ENCODE data around the gene DOCK1. TPM values are rescaled to one million over a fixed set of nuclear protein-coding genes. Genes with fewer than 3 reads are reported as not detected.
"Not testable (repeated sequence)": the region's sequence is repeated elsewhere in the genome, so short reads cannot be mapped to it uniquely, and the experiment has no call there.

DOCK1 gene
- total RNA-seq, 1 donor from 2014 or later, result 16.8 TPM

DNA sequence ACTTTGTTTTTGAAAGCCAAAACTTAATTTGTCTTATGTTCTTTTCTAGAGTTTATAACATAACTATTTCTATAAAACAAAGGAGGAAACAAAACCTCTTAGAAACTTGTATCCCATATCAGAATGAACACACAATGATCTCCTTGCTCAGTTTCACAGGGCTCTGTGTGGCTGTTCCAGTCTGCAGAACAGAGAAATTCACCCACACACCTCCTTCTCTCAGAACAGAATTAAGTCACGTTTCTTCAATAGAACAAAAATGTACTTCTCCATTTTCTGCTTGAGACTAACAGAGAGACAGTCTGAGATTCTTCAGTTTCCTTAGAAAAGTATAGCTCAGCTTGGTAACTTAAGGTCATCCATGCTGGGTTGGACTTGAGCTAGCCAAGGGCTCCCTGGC lies 15.8 kb upstream of the DOCK1 start:
- TF ChIP-seq, protein P1, sequence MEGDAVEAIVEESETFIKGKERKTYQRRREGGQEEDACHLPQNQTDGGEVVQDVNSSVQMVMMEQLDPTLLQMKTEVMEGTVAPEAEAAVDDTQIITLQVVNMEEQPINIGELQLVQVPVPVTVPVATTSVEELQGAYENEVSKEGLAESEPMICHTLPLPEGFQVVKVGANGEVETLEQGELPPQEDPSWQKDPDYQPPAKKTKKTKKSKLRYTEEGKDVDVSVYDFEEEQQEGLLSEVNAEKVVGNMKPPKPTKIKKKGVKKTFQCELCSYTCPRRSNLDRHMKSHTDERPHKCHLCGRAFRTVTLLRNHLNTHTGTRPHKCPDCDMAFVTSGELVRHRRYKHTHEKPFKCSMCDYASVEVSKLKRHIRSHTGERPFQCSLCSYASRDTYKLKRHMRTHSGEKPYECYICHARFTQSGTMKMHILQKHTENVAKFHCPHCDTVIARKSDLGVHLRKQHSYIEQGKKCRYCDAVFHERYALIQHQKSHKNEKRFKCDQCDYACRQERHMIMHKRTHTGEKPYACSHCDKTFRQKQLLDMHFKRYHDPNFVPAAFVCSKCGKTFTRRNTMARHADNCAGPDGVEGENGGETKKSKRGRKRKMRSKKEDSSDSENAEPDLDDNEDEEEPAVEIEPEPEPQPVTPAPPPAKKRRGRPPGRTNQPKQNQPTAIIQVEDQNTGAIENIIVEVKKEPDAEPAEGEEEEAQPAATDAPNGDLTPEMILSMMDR (IDR thresholded peaks at IDR 0.05; ENCODE audit: borderline replicate concordance), result no peak
- no peak overlapping the region for H3K27ac ChIP-seq (replicated peaks)
- H3K36me3 ChIP-seq, result no peaks in the 10 kb centered on the region
- no peak for DNase-seq
- no peaks in the 10 kb centered on the region for H3K4me1 ChIP-seq
- H3K4me3 ChIP-seq, result no peak overlapping the region
- no peaks in the 10 kb centered on the region for H3K27me3 ChIP-seq (ENCODE audit: low read depth)
- H3K9me3 ChIP-seq (replicated peaks), result no peaks in the 10 kb centered on the region
- intact Hi-C loops (cut with micrococcal nuclease), result no loop called here

DNA sequence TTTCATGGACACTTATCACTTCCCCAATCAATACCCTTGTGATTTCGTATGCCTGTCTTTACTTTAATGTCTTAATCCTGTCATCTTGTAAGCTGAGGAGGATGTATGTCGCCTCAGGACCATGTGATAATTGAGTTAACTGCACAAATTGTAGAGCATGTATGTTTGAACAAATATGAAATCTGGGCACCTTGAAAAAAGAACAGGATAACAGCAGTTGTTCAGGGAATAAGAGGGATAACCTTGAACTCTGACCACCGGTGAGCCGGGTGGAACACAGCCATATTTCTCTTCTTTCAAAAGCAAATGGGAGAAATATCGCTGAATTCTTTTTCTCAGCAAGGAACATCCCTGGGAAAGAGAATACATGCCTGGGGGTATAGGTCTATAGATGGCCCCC lies 14.4 kb upstream of the DOCK1 start:
- H3K27ac ChIP-seq (replicated peaks); H3K9me3 ChIP-seq (replicated peaks); H3K4me1 ChIP-seq; intact Hi-C loops (cut with micrococcal nuclease); H3K27me3 ChIP-seq (ENCODE audit: low read depth); DNase-seq; H3K36me3 ChIP-seq; H3K4me3 ChIP-seq: not testable (repeated sequence)

DNA sequence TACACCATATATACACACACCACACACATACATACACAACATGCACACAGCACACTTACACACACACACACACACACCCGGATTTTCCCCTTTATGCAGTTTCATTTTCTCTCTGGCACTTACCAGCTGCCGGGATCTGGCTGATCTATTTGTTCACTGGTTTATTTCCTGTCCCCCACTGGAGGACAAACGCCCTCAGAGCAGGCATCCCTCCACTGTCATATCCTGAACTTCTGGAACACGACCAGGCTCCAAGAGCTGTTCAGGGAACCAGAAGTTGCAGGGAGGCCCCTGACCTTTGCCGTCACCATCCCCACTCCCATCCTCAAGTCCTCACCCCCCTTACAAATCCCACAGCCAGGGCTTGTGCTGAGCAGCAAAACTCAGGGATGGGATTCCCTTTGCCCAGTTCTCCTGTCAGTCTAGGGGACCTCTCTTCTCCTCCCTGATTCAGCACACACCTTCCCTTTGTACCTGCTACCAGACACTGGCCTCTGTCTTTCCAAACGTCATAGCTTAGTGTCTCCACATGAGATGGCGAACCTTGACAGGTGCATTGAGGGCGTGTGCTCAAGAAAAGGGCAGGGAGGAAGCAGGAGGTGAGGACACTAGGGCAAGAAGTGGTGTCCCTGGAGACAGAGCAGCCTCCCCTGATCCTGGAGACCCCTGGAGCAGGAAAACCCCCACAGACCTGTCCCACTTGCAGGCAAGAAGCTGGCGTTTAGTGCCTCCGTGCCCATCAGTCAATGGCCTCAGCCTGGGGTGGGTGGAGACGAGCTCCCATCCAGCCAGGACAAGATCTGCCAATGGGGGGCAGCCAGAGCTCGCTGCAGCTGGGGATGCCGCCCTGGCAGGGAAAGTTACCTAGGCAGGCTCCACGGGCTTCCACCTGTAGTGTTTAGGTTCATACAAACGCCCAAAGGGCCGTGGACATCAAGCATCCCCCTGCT lies 12.7 kb upstream of the DOCK1 start:
- Histone ChIP-seq H3K9me3 (replicated peaks) (peaks cover 2% of the 10 kb centered on the region), H3K4me1 (no peaks in the 10 kb centered on the region), H3K36me3 (no peaks in the 10 kb centered on the region), H3K4me3 (no peak overlapping the region), H3K27ac (replicated peaks) (no peak overlapping the region), H3K27me3 (ENCODE audit: low read depth) (peaks cover 12% of the 10 kb centered on the region)
- intact Hi-C loops (cut with micrococcal nuclease), result no loop called here
- no peak for DNase-seq
- TF ChIP-seq, protein P1 (IDR thresholded peaks at IDR 0.05; ENCODE audit: borderline replicate concordance), result no peak

DNA sequence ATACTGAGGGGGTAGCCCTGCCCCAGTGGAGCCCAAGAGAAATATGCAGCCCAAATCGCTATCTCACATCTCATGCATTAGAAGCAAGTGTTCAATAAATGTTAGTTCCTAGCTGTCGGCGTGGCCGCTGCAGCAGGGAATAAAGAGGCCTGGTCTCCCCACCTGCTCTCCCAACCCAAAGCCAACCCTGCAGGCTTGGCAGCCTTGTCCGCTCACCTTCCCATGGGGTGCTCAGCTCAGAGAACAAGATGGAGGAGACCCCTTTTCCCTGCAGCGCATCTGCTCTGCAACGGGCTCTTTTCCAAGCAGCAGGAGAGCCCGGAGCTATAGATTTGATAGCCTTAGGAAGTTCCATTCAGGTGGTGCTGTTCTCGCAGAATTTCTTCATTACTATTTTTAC lies 12.0 kb upstream of the DOCK1 start:
- no peaks in the 10 kb centered on the region for H3K36me3 ChIP-seq
- peaks cover 9% of the 10 kb centered on the region for H3K9me3 ChIP-seq (replicated peaks)
- intact Hi-C loops (cut with micrococcal nuclease), result no loop called here
- H3K27me3 ChIP-seq (ENCODE audit: low read depth), result peaks cover 12% of the 10 kb centered on the region
- TF ChIP-seq, protein P1 (IDR thresholded peaks at IDR 0.05; ENCODE audit: borderline replicate concordance), result no peak
- H3K4me3 ChIP-seq, result no peak overlapping the region
- DNase-seq, result no peak
- H3K4me1 ChIP-seq, result no peaks in the 10 kb centered on the region
- no peak overlapping the region for H3K27ac ChIP-seq (replicated peaks)

DNA sequence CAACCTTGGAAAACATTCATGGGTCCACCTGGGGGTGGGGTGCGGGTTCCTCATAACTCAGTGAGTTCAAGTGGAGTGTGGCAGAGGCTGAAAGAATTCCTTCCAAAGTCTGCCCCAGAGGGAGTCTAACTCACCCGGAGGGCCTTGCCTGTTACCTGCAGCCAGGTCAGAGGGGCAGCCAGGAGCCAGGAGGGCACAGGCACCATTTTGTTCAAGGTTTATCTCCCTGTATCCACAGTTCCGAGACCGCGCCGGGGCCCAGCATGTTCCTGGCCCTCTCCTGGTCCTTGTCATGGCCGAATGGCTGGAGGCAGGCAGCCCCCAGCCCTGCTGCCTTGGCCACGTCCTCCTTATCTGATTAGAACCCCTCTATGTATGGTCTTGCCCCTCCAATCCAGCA lies 11.4 kb upstream of the DOCK1 start:
- Histone ChIP-seq H3K4me1 (no peaks in the 10 kb centered on the region), H3K27ac (replicated peaks) (no peak overlapping the region), H3K36me3 (no peaks in the 10 kb centered on the region), H3K9me3 (replicated peaks) (peaks cover 16% of the 10 kb centered on the region), H3K4me3 (no peak overlapping the region), H3K27me3 (ENCODE audit: low read depth) (peaks cover 12% of the 10 kb centered on the region)
- TF ChIP-seq, protein P1 (IDR thresholded peaks at IDR 0.05; ENCODE audit: borderline replicate concordance), result no peak
- no peak for DNase-seq
- intact Hi-C loops (cut with micrococcal nuclease), result no loop called here

DNA sequence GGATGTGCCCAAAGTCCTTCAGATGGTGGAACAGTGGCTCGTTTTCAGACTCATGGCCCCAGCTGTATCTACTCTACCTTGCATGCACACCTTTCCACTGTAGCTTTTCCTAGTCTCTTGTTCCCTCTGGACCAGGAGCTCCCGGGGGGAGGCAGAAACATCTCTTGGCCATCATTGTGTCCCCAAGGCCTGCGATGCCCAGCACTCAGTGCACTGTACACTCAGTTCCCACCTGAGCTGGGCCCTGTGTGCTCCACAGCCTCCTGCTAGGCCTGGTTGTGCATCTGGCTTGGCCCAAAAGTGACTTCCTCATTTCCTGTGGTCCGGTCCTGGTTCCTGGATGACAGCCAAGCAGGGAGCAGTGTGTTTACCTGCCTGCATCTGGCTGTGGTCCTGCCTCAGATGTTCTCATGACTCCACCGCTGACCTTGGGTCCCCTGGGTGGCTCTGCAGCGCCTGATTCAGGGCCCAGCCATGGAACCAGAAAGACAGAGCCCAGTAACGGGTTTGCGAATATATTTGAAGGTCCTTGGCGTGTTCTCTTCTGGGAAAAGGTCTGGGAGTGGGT lies 9.9 kb upstream of the DOCK1 start:
- no peak for DNase-seq
- H3K4me3 ChIP-seq, result no peak overlapping the region
- TF ChIP-seq, protein P1 (IDR thresholded peaks at IDR 0.05; ENCODE audit: borderline replicate concordance), result no peak
- intact Hi-C loops (cut with micrococcal nuclease), result no loop called here
- H3K27me3 ChIP-seq (ENCODE audit: low read depth), result peaks cover 12% of the 10 kb centered on the region
- H3K27ac ChIP-seq (replicated peaks), result no peak overlapping the region
- H3K9me3 ChIP-seq (replicated peaks), result peaks cover 19% of the 10 kb centered on the region
- H3K4me1 ChIP-seq, result no peaks in the 10 kb centered on the region
- H3K36me3 ChIP-seq, result no peaks in the 10 kb centered on the region

All from left ventricle myocardium inferior (tissue), 1 donor.